Loucy (cell line): ENCODE measurements around the gene CPVL.

Experiments used
- EZH2phosphoT487 ChIP-seq: fragments of 200-600 bp; IDR thresholded peaks from 2 replicates; pipeline ENCODE4 v1.6.1; 2018; ENCODE audit warnings: antibody characterized with exemption, mild to moderate bottlenecking, moderate library complexity, borderline replicate concordance
- TF ChIP-seq, protein P1 (sequence below): fragments of 200-600 bp; sonication (generic); conservative IDR thresholded peaks from 2 replicates; pipeline ENCODE4 v1.5.1; 2014; ENCODE audit warnings: mild to moderate bottlenecking, antibody characterized with exemption, low read length

DNA sequence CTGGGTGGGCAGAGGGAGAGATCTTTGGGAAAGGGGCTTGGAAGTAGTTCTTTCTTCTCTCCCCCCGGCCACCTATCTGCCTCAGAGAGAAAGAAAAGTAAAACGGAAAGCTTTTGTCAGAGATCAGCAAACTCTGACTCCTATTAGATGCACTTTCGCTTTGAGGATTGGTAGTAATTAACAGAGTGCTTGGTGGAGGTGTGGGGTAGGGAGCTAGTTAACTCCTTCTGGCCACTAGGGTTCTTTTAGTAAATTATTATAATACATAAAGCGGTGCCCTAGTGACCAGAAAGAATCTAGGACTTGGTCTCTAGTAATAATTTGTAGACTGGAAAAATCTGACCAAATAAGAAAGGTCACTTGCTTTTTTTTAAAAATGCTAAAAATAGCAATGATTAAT lies 54.6 kb downstream of the CPVL start:
- TF ChIP-seq, protein P1, sequence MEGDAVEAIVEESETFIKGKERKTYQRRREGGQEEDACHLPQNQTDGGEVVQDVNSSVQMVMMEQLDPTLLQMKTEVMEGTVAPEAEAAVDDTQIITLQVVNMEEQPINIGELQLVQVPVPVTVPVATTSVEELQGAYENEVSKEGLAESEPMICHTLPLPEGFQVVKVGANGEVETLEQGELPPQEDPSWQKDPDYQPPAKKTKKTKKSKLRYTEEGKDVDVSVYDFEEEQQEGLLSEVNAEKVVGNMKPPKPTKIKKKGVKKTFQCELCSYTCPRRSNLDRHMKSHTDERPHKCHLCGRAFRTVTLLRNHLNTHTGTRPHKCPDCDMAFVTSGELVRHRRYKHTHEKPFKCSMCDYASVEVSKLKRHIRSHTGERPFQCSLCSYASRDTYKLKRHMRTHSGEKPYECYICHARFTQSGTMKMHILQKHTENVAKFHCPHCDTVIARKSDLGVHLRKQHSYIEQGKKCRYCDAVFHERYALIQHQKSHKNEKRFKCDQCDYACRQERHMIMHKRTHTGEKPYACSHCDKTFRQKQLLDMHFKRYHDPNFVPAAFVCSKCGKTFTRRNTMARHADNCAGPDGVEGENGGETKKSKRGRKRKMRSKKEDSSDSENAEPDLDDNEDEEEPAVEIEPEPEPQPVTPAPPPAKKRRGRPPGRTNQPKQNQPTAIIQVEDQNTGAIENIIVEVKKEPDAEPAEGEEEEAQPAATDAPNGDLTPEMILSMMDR, result no peak
- TF ChIP-seq EZH2phosphoT487, result no peak
